ENCODE data around the gene MED17. TPM values are rescaled to one million over a fixed set of nuclear protein-coding genes. Genes with fewer than 3 reads are reported as not detected.

The MED17 gene
- total and polyA plus RNA-seq, 2 of the 13 experiments (the other 11 are each of a cell fraction or from before 2014, with no cell fraction given): 23.1 to 37.0 TPM

DNA sequence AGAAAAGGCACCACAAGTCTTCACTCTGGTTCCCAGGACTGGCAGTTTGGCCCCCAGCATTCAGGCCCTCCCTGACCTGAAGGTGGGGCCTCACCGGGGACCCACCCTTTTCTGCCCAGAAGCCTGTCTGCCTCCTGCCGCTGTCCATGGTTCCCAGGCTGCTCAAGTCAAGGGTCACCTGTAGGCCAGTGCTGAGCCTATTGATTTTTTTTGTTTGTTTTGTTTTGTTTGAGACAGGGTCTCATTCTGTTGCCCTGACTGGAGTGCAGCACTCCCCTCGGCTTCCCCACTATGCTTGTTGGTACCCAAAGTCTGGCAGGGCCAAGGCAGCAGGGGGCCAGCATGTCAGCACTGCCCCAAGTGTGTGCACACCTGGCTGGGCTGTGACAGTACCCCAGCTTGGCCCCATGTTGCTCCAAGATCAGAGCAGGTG is 11.0 kb upstream of the MED17 start (continued):
- TF ChIP-seq CCAR2 (optimal IDR thresholded peaks at IDR 0.05; ENCODE audit: low read depth, low read length) (no peak), JARID2 (CRISPR knock-in tag; IDR thresholded peaks at IDR 0.05; ENCODE audit: insufficient replicate concordance) (no peak), ZNF232 (CRISPR knock-in tag; IDR thresholded peaks at IDR 0.05; ENCODE audit: borderline replicate concordance) (peak; percentile 84; the same call in 1 of the 2 replicates), ZNF883 (CRISPR knock-in tag; IDR thresholded peaks at IDR 0.05; ENCODE audit: not compliant biosample characterization) (no peak), MYNN (CRISPR knock-in tag; IDR thresholded peaks at IDR 0.05; ENCODE audit: low read depth) (no peak), ZNF619 (CRISPR knock-in tag; IDR thresholded peaks at IDR 0.05) (no peak), MED8 (CRISPR knock-in tag; IDR thresholded peaks at IDR 0.05; ENCODE audit: insufficient replicate concordance) (no peak), ZNF430 (CRISPR knock-in tag; IDR thresholded peaks at IDR 0.05) (peak; percentile 93), ZNF615 (CRISPR knock-in tag; IDR thresholded peaks at IDR 0.05; ENCODE audit: borderline replicate concordance) (no peak), SMC3 (IDR thresholded peaks at IDR 0.05; ENCODE audit: low read length) (no peak; the same call in 1 of the 2 replicates), CEBPB (IDR thresholded peaks at IDR 0.05; ENCODE audit: borderline replicate concordance, low read depth, low read length) (no peak), NFE2 (CRISPR knock-in tag; IDR thresholded peaks at IDR 0.05) (no peak), ZNF326 (CRISPR knock-in tag; IDR thresholded peaks at IDR 0.05; ENCODE audit: borderline replicate concordance) (no peak)
- TF ChIP-seq, protein P1, sequence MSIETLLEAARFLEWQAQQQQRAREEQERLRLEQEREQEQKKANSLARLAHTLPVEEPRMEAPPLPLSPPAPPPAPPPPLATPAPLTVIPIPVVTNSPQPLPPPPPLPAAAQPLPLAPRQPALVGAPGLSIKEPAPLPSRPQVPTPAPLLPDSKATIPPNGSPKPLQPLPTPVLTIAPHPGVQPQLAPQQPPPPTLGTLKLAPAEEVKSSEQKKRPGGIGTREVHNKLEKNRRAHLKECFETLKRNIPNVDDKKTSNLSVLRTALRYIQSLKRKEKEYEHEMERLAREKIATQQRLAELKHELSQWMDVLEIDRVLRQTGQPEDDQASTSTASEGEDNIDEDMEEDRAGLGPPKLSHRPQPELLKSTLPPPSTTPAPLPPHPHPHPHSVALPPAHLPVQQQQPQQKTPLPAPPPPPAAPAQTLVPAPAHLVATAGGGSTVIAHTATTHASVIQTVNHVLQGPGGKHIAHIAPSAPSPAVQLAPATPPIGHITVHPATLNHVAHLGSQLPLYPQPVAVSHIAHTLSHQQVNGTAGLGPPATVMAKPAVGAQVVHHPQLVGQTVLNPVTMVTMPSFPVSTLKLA (IDR thresholded peaks at IDR 0.05): no peak
- TF ChIP-seq, protein P2, sequence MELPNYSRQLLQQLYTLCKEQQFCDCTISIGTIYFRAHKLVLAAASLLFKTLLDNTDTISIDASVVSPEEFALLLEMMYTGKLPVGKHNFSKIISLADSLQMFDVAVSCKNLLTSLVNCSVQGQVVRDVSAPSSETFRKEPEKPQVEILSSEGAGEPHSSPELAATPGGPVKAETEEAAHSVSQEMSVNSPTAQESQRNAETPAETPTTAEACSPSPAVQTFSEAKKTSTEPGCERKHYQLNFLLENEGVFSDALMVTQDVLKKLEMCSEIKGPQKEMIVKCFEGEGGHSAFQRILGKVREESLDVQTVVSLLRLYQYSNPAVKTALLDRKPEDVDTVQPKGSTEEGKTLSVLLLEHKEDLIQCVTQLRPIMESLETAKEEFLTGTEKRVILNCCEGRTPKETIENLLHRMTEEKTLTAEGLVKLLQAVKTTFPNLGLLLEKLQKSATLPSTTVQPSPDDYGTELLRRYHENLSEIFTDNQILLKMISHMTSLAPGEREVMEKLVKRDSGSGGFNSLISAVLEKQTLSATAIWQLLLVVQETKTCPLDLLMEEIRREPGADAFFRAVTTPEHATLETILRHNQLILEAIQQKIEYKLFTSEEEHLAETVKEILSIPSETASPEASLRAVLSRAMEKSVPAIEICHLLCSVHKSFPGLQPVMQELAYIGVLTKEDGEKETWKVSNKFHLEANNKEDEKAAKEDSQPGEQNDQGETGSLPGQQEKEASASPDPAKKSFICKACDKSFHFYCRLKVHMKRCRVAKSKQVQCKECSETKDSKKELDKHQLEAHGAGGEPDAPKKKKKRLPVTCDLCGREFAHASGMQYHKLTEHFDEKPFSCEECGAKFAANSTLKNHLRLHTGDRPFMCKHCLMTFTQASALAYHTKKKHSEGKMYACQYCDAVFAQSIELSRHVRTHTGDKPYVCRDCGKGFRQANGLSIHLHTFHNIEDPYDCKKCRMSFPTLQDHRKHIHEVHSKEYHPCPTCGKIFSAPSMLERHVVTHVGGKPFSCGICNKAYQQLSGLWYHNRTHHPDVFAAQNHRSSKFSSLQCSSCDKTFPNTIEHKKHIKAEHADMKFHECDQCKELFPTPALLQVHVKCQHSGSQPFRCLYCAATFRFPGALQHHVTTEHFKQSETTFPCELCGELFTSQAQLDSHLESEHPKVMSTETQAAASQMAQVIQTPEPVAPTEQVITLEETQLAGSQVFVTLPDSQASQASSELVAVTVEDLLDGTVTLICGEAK (IDR thresholded peaks at IDR 0.05): no peak
- TF ChIP-seq, protein P2 (CRISPR knock-in tag; IDR thresholded peaks at IDR 0.05): 0 out of 2 replicates have a peak, but pooled peaks have one; percentile 60
- TF ChIP-seq, protein P3, sequence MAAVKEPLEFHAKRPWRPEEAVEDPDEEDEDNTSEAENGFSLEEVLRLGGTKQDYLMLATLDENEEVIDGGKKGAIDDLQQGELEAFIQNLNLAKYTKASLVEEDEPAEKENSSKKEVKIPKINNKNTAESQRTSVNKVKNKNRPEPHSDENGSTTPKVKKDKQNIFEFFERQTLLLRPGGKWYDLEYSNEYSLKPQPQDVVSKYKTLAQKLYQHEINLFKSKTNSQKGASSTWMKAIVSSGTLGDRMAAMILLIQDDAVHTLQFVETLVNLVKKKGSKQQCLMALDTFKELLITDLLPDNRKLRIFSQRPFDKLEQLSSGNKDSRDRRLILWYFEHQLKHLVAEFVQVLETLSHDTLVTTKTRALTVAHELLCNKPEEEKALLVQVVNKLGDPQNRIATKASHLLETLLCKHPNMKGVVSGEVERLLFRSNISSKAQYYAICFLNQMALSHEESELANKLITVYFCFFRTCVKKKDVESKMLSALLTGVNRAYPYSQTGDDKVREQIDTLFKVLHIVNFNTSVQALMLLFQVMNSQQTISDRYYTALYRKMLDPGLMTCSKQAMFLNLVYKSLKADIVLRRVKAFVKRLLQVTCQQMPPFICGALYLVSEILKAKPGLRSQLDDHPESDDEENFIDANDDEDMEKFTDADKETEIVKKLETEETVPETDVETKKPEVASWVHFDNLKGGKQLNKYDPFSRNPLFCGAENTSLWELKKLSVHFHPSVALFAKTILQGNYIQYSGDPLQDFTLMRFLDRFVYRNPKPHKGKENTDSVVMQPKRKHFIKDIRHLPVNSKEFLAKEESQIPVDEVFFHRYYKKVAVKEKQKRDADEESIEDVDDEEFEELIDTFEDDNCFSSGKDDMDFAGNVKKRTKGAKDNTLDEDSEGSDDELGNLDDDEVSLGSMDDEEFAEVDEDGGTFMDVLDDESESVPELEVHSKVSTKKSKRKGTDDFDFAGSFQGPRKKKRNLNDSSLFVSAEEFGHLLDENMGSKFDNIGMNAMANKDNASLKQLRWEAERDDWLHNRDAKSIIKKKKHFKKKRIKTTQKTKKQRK (IDR thresholded peaks at IDR 0.05; ENCODE audit: low read length): no peak

Measured in HepG2 (cell line).